ENCODE measurements around the gene IER3. TPM values are rescaled to one million over a fixed set of nuclear protein-coding genes. Genes with fewer than 3 reads are reported as not detected.

Gene IER3
- total and polyA plus RNA-seq, 9 of the 15 experiments (the other 6 are each of a cell fraction or from before 2014, with no cell fraction given): 1.5 to 30.0 (median 11.5) TPM

- TF ChIP-seq GATAD2A (IDR thresholded peaks at IDR 0.05) (no peak), ZC3H4 (CRISPR knock-in tag; IDR thresholded peaks at IDR 0.05; ENCODE audit: borderline replicate concordance) (no peak), MITF (IDR thresholded peaks at IDR 0.05) (no peak), KLF1 (tag; IDR thresholded peaks at IDR 0.05) (no peak), ZNF408 (CRISPR knock-in tag; IDR thresholded peaks at IDR 0.05; ENCODE audit: low read depth) (no peak), BRD4 (IDR thresholded peaks at IDR 0.05) (no peak), SMARCE1 (IDR thresholded peaks at IDR 0.05) (no peak), ESRRB (CRISPR knock-in tag; IDR thresholded peaks at IDR 0.05; ENCODE audit: borderline replicate concordance) (peak; percentile 89; the same call in 1 of the 2 replicates), MXD1 (CRISPR knock-in tag; IDR thresholded peaks at IDR 0.05; ENCODE audit: borderline replicate concordance, poor library complexity, severe bottlenecking) (no peak), NR2C2 (CRISPR knock-in tag; IDR thresholded peaks at IDR 0.05) (no peak), NR2C2 (tag; IDR thresholded peaks at IDR 0.05) (0 out of 2 replicates have a peak, but pooled peaks have one; percentile 14), ZNF609 (CRISPR knock-in tag; IDR thresholded peaks at IDR 0.05; ENCODE audit: borderline replicate concordance) (no peak), GATA2 (CRISPR knock-in tag; IDR thresholded peaks at IDR 0.05) (no peak), MEF2D (tag; conservative IDR thresholded peaks at IDR 0.05; ENCODE audit: low read depth) (no peak), ZNF224 (CRISPR knock-in tag; IDR thresholded peaks at IDR 0.05) (no peak), SMAD1 (IDR thresholded peaks at IDR 0.05; ENCODE audit: low read depth, low read length, partially characterized antibody) (peak; percentile 7), HNRNPH1 (optimal IDR thresholded peaks at IDR 0.05; ENCODE audit: low read depth, low read length) (no peak), ZNF512 (tag; IDR thresholded peaks at IDR 0.05) (no peak), NR2C1 (IDR thresholded peaks at IDR 0.05) (no peak), NR2C1 (tag; IDR thresholded peaks at IDR 0.05) (no peak)
These were observed 18.4 kb downstream of the IER3 start (continued) for GRCh38 chr6:30725713-30726505.
